HG02642 (cell line): ENCODE data around the gene B3GALT5.
"Not testable (repeated sequence)": the region's sequence is repeated elsewhere in the genome, so short reads cannot be mapped to it uniquely, and the experiment has no call there.

Experiments used
- ATAC-seq: cut with Tn5 transposase; IDR thresholded peaks from one replicate; pipeline ENCODE4 v1.9.1; 2021; ENCODE audit warnings: mild to moderate bottlenecking; ENCODE audit not compliant: unreplicated experiment, poor library complexity

The B3GALT5 gene

DNA sequence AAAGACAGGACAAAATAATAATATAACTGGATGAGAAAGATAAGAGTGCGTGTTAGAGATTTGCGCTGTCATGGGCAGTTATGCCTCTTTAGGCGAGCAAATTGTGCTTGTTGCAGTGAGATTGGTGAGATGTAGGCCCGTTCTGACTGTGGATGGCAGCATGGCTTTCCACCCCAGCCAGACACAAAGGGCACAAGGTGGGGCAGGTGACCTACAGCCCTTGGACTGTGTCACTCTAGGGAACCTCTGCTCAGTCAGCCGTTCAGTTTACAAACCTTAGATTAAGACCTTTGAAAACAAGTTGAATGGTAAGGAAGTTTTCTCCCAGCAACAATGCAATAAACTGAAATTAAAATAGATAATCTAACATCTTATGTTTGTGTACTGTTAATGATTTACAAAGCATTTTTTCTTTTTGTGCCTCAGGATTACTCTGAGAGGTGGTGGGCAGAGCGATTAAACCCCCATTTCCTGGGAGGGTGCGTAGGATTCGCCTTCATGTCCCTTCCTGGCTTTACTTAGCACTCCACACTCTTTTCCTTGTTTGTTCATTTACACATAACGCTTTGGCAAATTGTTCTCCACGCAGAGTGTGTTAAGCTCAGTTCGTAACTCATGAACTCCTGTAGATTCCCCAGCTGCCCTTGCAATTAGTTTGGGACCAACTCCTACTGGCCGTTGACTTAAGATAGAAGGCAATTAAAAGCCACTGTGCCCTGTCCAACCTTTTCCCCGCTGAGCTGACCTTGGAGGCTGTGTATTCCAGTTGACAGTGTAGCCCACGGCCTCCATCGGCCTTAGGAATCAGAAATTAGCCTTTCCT is 74.1 kb downstream of the B3GALT5 start:
- ATAC-seq: no peak

DNA sequence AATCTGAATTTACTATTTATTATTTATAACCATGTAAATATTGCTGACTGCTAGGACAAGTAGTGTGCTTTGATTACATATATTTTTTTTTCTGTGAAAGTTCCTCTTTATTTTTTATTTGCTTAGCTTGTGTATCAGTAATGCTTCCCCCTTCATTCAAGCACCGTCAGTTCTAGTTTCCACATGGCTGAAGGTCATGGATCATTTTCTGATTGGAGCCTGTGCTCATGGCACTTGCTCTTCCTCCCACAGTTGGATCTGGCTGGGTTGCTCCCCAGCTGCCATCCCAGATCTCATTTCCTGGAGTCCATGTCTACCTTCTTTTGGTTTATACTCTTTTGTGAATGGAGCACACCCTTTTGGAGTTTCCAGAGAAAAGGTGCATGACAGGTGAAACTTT is 75.3 kb downstream of the B3GALT5 start:
- no peak for ATAC-seq

DNA sequence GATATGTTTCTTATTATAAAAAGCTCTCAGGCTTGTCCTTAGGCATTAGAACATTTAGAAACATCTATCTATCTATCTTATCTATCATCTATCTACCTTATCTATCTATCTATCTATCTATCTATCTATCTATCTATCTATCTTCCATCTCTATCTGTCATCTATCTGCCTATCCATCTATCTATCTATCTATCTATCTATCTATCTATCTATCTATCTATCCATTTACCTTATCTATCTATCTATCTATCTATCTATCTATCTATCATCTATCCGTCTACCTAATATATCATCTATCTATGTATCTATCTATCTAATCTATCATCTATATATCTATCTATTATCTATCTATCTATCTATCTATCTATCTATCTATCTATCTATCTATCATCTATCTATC is 77.1 kb downstream of the B3GALT5 start:
- ATAC-seq: not testable (repeated sequence)

DNA sequence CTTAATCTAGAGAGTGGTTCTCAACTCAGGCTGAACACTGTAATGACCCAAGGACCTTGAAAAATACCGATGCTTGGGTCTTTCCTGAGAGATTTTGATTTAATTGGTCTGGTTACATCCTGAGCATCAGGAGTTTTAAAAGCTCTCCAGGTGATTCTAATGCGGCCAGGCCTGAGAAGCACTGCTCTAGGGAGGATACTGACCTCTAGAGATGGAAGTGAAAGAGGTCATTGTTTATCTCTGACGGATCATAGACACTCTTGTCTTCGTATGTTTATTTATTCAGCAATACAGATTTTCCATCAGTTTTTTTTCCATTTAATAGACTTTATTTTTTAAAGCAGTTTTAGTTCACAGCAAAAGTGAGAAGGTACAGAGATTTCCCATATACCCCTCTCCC is 77.7 kb downstream of the B3GALT5 start:
- ATAC-seq: no peak

DNA sequence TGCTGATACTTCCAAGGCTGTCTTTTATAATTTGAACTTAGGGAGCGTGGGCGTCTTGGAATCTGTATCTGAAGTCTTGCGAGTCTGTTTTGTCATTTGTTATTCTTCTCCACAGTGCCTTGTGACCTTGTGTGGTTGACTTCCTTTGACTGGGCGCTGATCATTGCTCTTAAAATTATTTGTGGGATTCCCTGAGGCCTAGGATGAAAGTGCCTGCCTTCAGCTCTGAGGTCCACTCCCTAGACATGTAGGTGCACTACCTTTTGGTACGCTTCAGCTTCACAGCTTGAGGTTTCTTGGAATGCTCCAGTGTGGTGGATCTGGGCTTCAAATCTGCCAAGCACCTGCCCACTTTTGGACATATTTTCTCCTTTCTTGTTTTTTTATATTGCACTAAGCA is 82.0 kb downstream of the B3GALT5 start:
- no peak for ATAC-seq

DNA sequence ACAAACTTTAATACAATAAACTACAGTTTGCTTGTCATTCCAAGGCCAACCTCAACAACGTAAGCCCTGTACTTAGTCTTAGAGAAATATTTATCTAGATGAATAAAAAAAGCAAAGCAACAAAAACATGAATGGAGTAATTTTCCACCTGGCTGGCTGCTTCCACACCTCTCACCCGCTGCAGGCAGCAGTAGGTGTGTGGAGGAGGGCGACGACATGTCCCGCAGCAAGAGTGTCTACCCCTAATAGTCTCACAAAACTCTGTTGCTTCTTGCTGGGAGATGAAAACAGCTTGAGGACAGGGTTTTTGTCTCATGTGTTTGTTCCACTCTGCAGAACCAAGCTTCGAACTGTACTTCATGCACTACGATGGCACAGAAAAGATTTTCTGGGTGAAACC is 83.5 kb downstream of the B3GALT5 start:
- no peak for ATAC-seq

DNA sequence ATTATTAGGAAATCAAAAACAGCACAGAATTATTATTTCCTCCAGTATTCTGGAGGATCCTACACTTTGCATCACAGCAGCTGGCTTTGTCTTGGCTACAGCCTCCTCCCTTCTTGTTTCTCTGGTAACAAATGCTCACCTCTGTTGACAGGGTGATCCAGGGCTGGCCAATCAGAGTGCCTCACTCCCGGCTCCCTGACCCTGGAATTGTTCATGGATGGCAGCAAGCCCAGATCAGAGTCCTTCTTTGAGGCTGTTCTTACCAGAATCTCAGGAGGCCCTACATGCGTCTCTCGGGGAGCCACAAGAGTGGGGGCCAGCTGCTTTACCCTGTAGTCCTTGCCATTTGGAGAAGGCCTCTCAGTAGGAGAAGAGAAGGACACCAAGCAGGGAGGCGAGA is 83.9 kb downstream of the B3GALT5 start:
- ATAC-seq: no peak

DNA sequence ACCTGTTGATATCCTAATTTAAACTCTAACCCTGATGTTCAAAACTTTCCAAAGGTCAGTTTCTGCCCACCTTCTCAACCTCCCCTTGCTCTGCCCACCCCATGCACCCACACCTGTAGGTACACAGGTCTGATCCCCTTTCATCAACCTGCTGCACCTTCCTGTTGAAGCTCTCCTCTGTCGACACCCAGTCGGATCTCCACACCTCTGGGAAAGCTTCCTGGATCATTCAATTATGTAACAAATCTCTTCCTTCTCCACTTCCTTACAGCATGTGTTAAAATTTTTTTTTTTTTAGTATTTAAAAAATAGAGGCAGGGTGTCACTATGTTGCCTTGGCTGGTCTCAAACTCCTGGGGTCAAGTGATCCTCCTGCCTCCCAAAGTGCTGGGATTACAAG is 87.6 kb downstream of the B3GALT5 start:
- ATAC-seq: no peak

DNA sequence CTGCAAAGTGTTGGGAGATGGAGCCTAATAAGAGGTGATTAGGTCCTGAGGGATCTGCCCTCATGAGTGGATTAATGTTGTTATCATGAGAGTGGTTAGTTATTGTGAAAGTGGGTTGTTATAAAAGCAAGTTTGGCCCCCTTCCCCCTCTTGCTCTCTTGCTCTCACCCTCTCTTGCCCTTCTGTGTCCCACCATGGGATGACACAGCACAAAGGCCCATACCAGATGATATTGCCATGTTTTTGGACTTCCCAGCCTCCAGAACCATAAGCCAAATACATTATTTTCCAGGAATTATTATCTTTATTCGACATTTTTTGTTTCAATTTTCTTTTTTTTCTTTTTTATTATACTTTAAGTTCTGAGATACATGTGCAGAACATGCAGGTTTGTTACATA is 90.8 kb downstream of the B3GALT5 start:
- no peak for ATAC-seq

DNA sequence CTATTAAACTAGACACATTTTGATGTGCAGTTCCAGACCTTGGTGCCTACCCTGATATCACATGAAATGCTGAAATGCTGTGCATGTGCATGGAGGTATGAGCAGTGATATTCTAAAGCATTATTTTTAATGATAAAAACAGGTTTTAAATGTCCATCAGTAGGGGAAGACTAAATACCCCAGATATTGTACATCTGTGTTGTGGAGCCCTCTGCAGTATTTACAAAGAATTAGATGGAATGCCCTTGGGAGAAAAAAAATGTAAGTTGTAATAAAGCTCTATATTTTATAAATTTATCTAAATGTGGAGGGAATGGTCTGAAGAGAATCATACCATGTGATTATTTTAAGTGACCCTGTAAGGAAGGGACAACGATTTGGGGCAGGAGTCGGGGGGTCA is 93.1 kb downstream of the B3GALT5 start:
- ATAC-seq: no peak

DNA sequence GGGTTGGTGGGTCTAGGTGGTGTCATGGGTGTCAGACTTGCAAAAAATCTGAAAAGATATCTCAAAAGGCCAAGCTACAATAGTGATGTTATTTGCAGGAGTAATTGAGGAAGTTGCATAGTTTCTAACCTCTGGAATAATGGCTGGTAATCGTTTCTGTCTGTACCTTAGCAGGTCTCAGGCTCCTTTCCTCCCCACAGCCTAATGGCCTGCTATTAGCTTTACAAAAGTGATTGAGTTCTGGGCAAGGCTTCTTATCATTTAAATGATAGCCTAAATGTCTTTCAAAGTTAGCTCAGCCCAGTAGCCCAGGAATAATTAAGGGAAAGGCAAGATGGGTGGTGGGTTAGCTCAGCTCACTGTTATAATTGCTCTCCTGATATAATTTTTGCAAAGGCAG is 94.6 kb downstream of the B3GALT5 start:
- no peak for ATAC-seq

DNA sequence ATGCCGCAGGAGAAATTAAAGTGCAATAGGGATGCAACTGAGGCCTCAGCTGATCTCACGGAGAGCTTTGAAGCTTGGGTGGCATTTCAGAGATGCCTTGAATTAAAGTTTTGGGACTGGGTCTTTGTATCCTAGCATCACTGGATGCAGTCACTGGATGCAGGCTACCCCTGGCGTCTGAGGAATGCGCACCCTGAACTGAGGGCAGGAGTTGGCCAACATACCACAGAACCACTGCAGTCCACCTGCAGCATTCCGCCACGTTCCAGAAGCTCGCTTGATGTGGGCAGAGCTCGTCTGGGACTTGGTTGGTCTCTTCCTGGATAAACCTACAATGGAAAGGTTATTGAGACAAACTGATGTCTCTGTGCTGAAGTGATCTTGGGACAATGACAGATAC is 98.1 kb downstream of the B3GALT5 start:
- no peak for ATAC-seq

DNA sequence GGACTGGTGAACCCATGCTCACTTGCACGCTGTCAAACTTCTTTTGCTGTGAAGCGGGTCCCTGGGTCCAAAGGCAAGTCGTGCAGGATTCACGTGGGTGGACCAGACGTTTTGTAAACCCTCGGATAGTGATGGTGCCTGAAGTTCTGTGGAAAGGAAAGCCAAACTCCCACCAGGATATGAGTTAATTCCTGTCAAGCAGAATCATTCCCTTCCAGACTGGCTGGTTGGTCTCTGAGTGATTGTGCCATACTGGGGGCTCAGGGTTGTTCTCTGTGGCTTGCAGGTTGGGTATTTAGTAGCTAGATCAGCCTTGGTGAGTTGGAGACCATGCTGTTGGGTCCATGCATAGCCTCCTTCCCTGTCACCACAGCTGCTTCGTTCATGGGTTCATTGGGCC is 99.5 kb downstream of the B3GALT5 start:
- ATAC-seq: no peak

DNA sequence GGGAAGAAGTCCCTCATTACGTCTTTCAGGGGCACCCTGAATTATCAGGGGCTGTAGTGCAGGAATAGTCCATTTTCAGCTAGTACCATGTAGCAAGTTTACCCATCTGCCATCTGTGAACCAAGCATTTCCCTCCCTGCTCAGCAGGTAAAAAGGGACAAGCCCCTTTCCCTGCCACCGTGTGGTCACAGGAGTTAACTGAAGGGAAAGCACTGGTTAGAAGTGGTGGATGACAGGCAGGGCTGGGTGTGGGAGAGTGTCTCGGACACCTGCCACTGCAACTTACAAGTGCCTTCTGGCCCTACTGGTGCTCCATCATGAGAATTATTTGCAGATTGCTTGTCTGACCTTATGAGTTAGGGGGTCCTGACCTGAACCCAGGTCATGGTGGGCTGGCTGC is 100.2 kb downstream of the B3GALT5 start:
- ATAC-seq: no peak

DNA sequence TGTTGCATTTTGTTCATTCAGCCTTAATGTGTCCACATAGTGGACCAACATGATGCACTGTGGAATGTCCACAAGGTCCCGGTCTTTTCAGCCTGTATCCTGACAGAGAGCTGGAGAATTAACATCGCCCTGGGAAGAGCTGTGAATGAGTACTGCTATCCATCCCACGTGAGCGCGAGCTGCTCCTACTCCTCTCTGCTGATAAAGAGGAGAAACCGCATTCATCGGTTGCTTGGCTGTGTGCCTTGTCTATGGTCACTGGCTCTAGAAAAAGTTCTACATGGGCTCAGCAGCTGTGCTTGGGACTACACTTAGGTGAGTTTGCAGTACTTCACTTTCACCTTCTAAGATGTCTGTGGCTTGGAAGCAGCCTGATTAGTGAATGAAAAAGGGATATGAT is 101.2 kb downstream of the B3GALT5 start:
- ATAC-seq: no peak

DNA sequence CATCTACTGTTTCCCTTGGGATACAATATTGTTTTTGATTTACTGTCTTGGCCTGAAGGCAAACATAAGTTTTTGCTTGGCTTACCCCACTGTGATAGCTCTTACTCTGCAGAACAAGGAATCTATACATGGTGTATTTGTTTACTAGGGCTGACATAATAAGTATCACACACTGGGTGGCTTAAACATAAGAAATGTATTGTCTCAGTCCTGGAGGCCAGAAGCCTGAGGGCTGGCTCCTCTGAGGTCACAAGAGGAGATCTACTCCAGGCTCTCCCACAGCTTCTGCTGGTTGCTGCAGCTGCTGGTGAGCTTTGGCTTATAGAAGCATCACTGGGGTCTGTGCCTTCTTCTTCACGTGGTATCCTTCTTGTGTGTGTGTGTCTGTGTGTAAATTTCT is 101.6 kb downstream of the B3GALT5 start:
- no peak for ATAC-seq

DNA sequence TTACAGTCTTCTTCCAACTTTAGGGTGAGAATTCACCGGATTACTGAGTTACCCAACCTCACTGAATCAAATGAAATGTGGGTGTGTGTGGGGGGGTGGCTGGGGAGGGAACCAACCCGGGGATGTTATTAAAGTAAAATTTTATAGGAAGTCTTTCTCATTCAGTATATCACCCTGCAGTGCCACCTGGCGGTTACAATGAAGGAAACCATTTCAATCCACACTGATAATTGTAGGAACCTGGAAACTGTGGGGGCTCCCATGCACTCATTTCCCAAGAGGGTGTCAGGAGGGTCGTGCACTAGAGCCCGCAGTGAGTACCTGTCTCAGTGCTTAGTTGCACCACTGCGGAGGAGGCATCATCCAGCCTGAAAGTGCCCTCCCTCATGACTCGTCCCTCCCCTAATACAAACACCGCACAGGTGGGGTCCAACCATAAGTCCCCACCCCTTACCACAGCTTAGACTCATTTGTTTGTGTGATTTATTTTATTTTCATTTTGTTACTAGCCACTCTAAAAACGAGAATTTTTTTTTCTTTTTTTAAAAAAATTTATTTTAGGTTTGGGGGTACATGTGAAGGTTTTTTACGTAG is 103.2 kb downstream of the B3GALT5 start:
- ATAC-seq: no peak

DNA sequence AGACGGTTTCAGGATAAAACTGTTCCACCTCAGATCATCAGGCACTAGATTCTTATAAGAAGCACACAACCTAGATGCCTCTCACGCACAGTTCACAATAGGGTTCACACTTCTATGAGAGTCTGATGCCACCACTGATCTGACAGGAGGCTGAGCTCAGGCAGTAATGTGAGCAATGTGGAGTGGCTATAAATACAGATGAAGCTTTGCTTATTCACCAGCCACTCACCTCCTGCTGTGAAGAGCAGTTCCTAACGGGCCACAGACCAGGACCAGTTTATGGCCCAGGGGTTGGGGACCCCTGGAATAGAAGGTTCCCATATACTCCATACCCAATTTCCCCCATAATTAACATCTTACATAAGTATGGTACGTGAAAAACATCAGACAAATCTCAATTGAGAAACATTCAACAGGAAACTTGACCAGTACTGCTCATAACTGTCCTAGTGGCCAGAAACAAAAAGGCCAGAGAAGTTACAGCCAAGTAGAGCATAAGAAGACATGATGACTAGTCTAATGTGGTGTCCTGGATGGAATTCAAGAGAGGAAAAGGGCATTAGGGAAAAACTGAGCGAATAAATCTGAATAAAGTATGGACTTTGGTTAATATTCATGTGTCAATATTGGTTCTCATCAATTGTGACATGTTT is 107.5 kb downstream of the B3GALT5 start:
- ATAC-seq: no peak

DNA sequence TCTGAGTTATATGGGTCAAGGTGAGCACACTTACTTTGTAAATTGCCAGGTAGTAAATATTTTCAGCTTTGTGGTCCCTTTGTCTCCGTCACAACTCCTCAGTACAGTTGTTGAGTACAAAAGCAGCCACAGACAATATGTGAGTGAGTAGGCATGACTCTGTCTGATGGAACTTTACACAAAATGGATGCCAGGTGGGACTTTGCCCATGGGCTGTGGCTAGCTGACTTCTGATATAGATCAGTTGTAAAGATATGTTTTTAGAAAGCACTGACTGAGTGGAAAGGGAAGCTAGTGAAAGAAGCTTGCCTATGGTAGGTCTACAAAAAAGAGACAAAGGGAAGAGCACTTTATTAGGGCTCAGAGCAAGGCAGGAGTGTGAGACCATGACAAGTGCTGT is 109.1 kb downstream of the B3GALT5 start:
- no peak for ATAC-seq
